RWPE2 (cell line): Measurements from ENCODE around the gene WDR27.

Experiments used
- ATAC-seq: fragments of 200-7000 bp; cut with Tn5 transposase; 3 replicates; pipeline ENCODE4 v1.9.1; 2021; ENCODE audit warnings: low read depth
- DNase-seq: peaks from one replicate; pipeline ENCODE4 v3.0.0-alpha.2; 2020; ENCODE audit warnings: low spot score
- H3K27ac ChIP-seq: fragments of 450-650 bp; 2 replicates; pipeline ENCODE4 v1.5.1; 2017; ENCODE audit warnings: mild to moderate bottlenecking; ENCODE audit not compliant: poor library complexity, severe bottlenecking
- H3K27me3 ChIP-seq: fragments of 250-450 bp; sonication (Bioruptor Pico); 2 replicates; pipeline ENCODE4 v1.5.1; 2021; ENCODE audit warnings: mild to moderate bottlenecking, moderate library complexity; ENCODE audit not compliant: insufficient read depth, poor library complexity, severe bottlenecking
- H3K36me3 ChIP-seq: fragments of 250-450 bp; sonication (Bioruptor Pico); 2 replicates; pipeline ENCODE4 v1.5.1; 2020; ENCODE audit warnings: low read depth, mild to moderate bottlenecking, moderate library complexity
- H3K4me1 ChIP-seq: fragments of 250-450 bp; sonication (Bioruptor Pico); 2 replicates; pipeline ENCODE4 v1.5.1; 2021; ENCODE audit warnings: mild to moderate bottlenecking, moderate library complexity; ENCODE audit not compliant: insufficient read depth, poor library complexity, severe bottlenecking
- H3K4me3 ChIP-seq: fragments of 250-450 bp; sonication (Bioruptor Pico); 2 replicates; pipeline ENCODE4 v1.5.1; 2021; ENCODE audit warnings: mild to moderate bottlenecking, moderate library complexity; ENCODE audit not compliant: severe bottlenecking
- H3K9me3 ChIP-seq: fragments of 250-450 bp; sonication (Bioruptor Pico); 2 replicates; pipeline ENCODE4 v1.5.1; 2021; ENCODE audit warnings: mild to moderate bottlenecking, moderate library complexity; ENCODE audit not compliant: severe bottlenecking
- CTCF ChIP-seq: fragments of 450-650 bp; IDR thresholded peaks from one replicate; pipeline ENCODE4 v1.5.1; 2017; ENCODE audit warnings: mild to moderate bottlenecking, moderate library complexity; ENCODE audit not compliant: poor library complexity, severe bottlenecking

Gene WDR27

GRCh38 chr6:169701954-169702839 is at the start of gene WDR27, which contains the start of gene C6orf120:
TSS of gene WDR27 (minus strand) at chr6:169702029. CDS start at chr6:169689005, 13,024 bp downstream.
TSS of gene C6orf120 (plus strand) at chr6:169702126. CDS start at chr6:169702460, 334 bp downstream.
- no peak for TF ChIP-seq CTCF
- Histone ChIP-seq H3K36me3 (peaks cover 32% of the 10 kb centered on the region), H3K4me3 (peak within 1 kb of the TSS; percentile 90), H3K27me3 (no peaks in the 10 kb centered on the region), H3K9me3 (no peaks in the 10 kb centered on the region), H3K4me1 (peaks cover 27% of the 10 kb centered on the region), H3K27ac (peak within 1 kb of the TSS; percentile 55)
- peak; percentile 95 for DNase-seq
- peak; percentile 87 for ATAC-seq

- H3K4me3 ChIP-seq, result no peak overlapping the region
- H3K27me3 ChIP-seq, result no peaks in the 10 kb centered on the region
- no peaks in the 10 kb centered on the region for H3K9me3 ChIP-seq
- no peak for DNase-seq
- no peak overlapping the region for H3K27ac ChIP-seq
- TF ChIP-seq CTCF, result no peak
- peaks cover 8% of the 10 kb centered on the region for H3K4me1 ChIP-seq
- no peak for ATAC-seq
- peaks cover 14% of the 10 kb centered on the region for H3K36me3 ChIP-seq
Measured at GRCh38 chr6:169746556-169746955, 44.7 kb upstream of the WDR27 start.

GRCh38 chr6:169745405-169745804 is 43.6 kb upstream of the WDR27 start:
- DNase-seq, result no peak
- no peak for ATAC-seq
- peaks cover 8% of the 10 kb centered on the region for H3K4me1 ChIP-seq
- H3K36me3 ChIP-seq, result peaks cover 13% of the 10 kb centered on the region
- no peak overlapping the region for H3K4me3 ChIP-seq
- no peak overlapping the region for H3K27ac ChIP-seq
- TF ChIP-seq CTCF, result no peak
- no peaks in the 10 kb centered on the region for H3K27me3 ChIP-seq
- no peaks in the 10 kb centered on the region for H3K9me3 ChIP-seq

GRCh38 chr6:169741344-169741743 is 39.5 kb upstream of the WDR27 start:
- Histone ChIP-seq H3K4me1 (no peaks in the 10 kb centered on the region), H3K27ac (no peak overlapping the region), H3K27me3 (no peaks in the 10 kb centered on the region), H3K36me3 (no peaks in the 10 kb centered on the region), H3K9me3 (no peaks in the 10 kb centered on the region), H3K4me3 (no peak overlapping the region)
- ATAC-seq, result no peak
- no peak for DNase-seq
- no peak for TF ChIP-seq CTCF
